HepG2 (cell line): ENCODE results near the gene MST1. TPM values are rescaled to one million over a fixed set of nuclear protein-coding genes. Genes with fewer than 3 reads are reported as not detected.

Experiments
- ATAC-seq: fragments of 200-7000 bp; cut with Tn5 transposase; 3 replicates; pipeline ENCODE4 v1.9.1; 2020; ENCODE audit warnings: mild to moderate bottlenecking, moderate library complexity
- BruUV-seq: library from RNA; stranded (reverse); fragments of 400-500 nt; replicated peaks from 2 replicates; lab custom pipeline; 2021; lab: Mats Ljungman, UMichigan
- CTCF ChIA-PET: fragments of 300-600 bp; formaldehyde crosslinking; extraction: SDS; loops from one replicate; lab custom pipeline; 2021; ENCODE audit warnings: low total read pairs, inconsistent platforms, low intra/inter-chr PET ratio; lab: Yijun Ruan, JAX
- POLR2A ChIA-PET: fragments of 350-600 bp; sonication (Branson Sonifier 250); formaldehyde crosslinking; loops from one replicate; lab custom pipeline; 2020; ENCODE audit warnings: antibody characterized with exemption, inconsistent platforms; lab: Yijun Ruan, JAX
- DNase-seq: peaks from one replicate; pipeline ENCODE4 v3.0.0-alpha.2; 2015; ENCODE audit warnings: low spot score
- FAIRE-seq: peaks from 3 replicates; lab custom pipeline; 2011; peaks lifted over from hg19 to GRCh38; lab: Jason Lieb, UNC
- H2AFZ ChIP-seq: one replicate; pipeline ENCODE4 v1.6.1; 2011; ENCODE audit warnings: low read length, inconsistent platforms
- H3K27ac ChIP-seq: fragments of 300-600 bp; 3 replicates; pipeline ENCODE4 v1.8.0; 2011; ENCODE audit warnings: mixed run types, mild to moderate bottlenecking, mixed read lengths, low read length, inconsistent platforms; ENCODE audit not compliant: insufficient read depth; ENCODE audit errors: extremely low read length
- H3K27me3 ChIP-seq, 2 experiments: fragments of 200-600 bp in 1 of 2; 2 replicates in 1 of 2; 3 replicates in 1 of 2; pipeline versions ENCODE4 v1.6.0 to v1.8.0; 2011; ENCODE audit warnings: low read length in 2 of 2, mild to moderate bottlenecking in 2 of 2, moderate library complexity in 2 of 2, inconsistent platforms in 1 of 2; ENCODE audit not compliant: insufficient read depth in 2 of 2, control insufficient read depth in 1 of 2
- H3K36me3 ChIP-seq, 2 experiments: fragments of 200-600 bp in 1 of 2; replicated peaks in 1 of 2; 2 replicates in 1 of 2; 3 replicates in 1 of 2; pipeline versions ENCODE4 v1.5.1 to v1.8.0; 2011; ENCODE audit warnings: low read length in 2 of 2, inconsistent platforms in 1 of 2; ENCODE audit not compliant: insufficient read depth in 2 of 2, control insufficient read depth in 1 of 2
- H3K4me1 ChIP-seq: 2 replicates; pipeline ENCODE4 v1.5.1; 2012; ENCODE audit warnings: low read length, inconsistent platforms; ENCODE audit not compliant: insufficient read depth
- H3K4me2 ChIP-seq: 2 replicates; pipeline ENCODE4 v1.6.0; 2011; ENCODE audit warnings: low read depth, low read length, inconsistent platforms
- H3K4me3 ChIP-seq, 3 experiments: fragments of 200-600 bp in 1 of 3; sonication (generic), shearing (Covaris generic) in 1 of 3; replicated peaks in 1 of 3; 2 replicates each; pipeline ENCODE4 v1.5.1; 2011 to 2016; ENCODE audit warnings: low read length in 3 of 3, inconsistent platforms in 2 of 3, low read depth in 2 of 3, mild to moderate bottlenecking in 2 of 3, control low read depth in 1 of 3, mixed read lengths in 1 of 3; ENCODE audit not compliant: insufficient read depth in 1 of 3
- H3K79me2 ChIP-seq: one replicate; pipeline ENCODE4 v1.6.1; 2011; ENCODE audit warnings: low read length, inconsistent platforms; ENCODE audit not compliant: insufficient read depth
- H3K9ac ChIP-seq: 2 replicates; pipeline ENCODE4 v1.6.0; 2011; ENCODE audit warnings: mild to moderate bottlenecking, low read depth, low read length, inconsistent platforms; ENCODE audit not compliant: insufficient read depth
- H3K9me3 ChIP-seq: 2 replicates; pipeline ENCODE4 v1.5.1; 2012; ENCODE audit warnings: mild to moderate bottlenecking, low read length
- H4K20me1 ChIP-seq: 2 replicates; pipeline ENCODE4 v1.6.0; 2011; ENCODE audit warnings: inconsistent platforms, mild to moderate bottlenecking, low read length, moderate library complexity; ENCODE audit not compliant: insufficient read depth
- ARID2 ChIP-seq: sonication (generic); formaldehyde crosslinking; IDR thresholded peaks from 2 replicates; pipeline ENCODE4 v1.8.1; 2022; ENCODE audit warnings: mild to moderate bottlenecking, missing genetic modification reagents, borderline replicate concordance
- NPAS2 ChIP-seq: sonication (generic); formaldehyde crosslinking; IDR thresholded peaks from 2 replicates; pipeline ENCODE4 v1.8.0; 2022; ENCODE audit warnings: mild to moderate bottlenecking, missing genetic modification reagents, borderline replicate concordance
- SAFB2 ChIP-seq: sonication (generic); formaldehyde crosslinking; IDR thresholded peaks from 2 replicates; pipeline ENCODE4 v1.5.1; 2020; ENCODE audit warnings: missing genetic modification reagents, low read depth, mild to moderate bottlenecking, borderline replicate concordance
- TEAD2 ChIP-seq: sonication (generic); formaldehyde crosslinking; IDR thresholded peaks from 2 replicates; pipeline ENCODE4 v1.9.0; 2021; ENCODE audit warnings: missing genetic modification reagents
- ZHX2 ChIP-seq, 2 experiments: sonication (generic) in 1 of 2; formaldehyde crosslinking in 1 of 2; IDR thresholded peaks; 2 replicates each; pipeline versions ENCODE4 v1.6.1 to v1.9.0; 2014 to 2022; ENCODE audit warnings: antibody characterized with exemption in 1 of 2, borderline replicate concordance in 1 of 2, inconsistent platforms in 1 of 2, low read depth in 1 of 2, missing genetic modification reagents in 1 of 2
- ZNF318 ChIP-seq: sonication (generic); formaldehyde crosslinking; IDR thresholded peaks from 2 replicates; pipeline ENCODE4 v1.4.0; 2020; ENCODE audit warnings: mild to moderate bottlenecking, missing genetic modification reagents
- ZSCAN20 ChIP-seq: sonication (generic); formaldehyde crosslinking; IDR thresholded peaks from 2 replicates; pipeline ENCODE4 v1.4.0; 2020; ENCODE audit warnings: missing genetic modification reagents, mild to moderate bottlenecking, borderline replicate concordance
- WGBS: methylation state at CpG from one replicate; pipeline ENCODE4 v1.1.6; 2017; ENCODE audit warnings: low lambda C conversion rate; 5-methylcytosine and 5-hydroxymethylcytosine counted together
- in situ Hi-C: cut with HindIII; loops from 2 replicates; pipeline ENCODE4 v1.10.0; 2017; ENCODE audit warnings: low pct_unique_long_range_greater_than_20kb; ENCODE audit not compliant: extremely low pct_ligation_motif_present
- intact Hi-C: fragments of 100-400 bp; cut with micrococcal nuclease; formaldehyde crosslinking; loops from one replicate; pipeline ENCODE4 v1.10.0; 2022; ENCODE audit not compliant: unreplicated experiment
- polyA plus RNA-seq, 8 experiments: library from polyadenylated mRNA; depleted of rRNA in 3 of 8; stranded (reverse) in 7 of 8; unstranded in 1 of 8; fragments of >200 nt; fragmentation: Illumina TruSeq in 4 of 8; extraction: Trizol in 4 of 8; gene quantifications; 2 replicates each; pipeline versions ENCODE4 v1.2.1 to v1.2.3, GENCODE V29; 2011 to 2016; ENCODE audit warnings: low read depth in 4 of 8, missing spikeins in 1 of 8, mixed read lengths in 1 of 8; ENCODE audit not compliant: insufficient read depth in 1 of 8
- total RNA-seq, 5 experiments: library from RNA; depleted of rRNA; stranded (reverse); fragments of >200 nt; fragmentation: Illumina TruSeq; extraction: Trizol; gene quantifications; 2 replicates each; pipeline ENCODE4 v1.2.3, GENCODE V29; 2016; ENCODE audit warnings: low read depth in 1 of 5

MST1 gene
- total and polyA plus RNA-seq, 2 of the 13 experiments (the other 11 are each of a cell fraction or from before 2014, with no cell fraction given): 189 to 452 TPM

- TF ChIP-seq ZHX2 (IDR thresholded peaks at IDR 0.05; ENCODE audit: low read depth) (no peak), ZHX2 (CRISPR knock-in tag; IDR thresholded peaks at IDR 0.05; ENCODE audit: borderline replicate concordance) (no peak), ARID2 (CRISPR knock-in tag) (no peak)
These were observed 50.8 kb downstream of the MST1 start (continued) for GRCh38 chr3:49638445-49638844.

GRCh38 chr3:49636883-49637609 is 52.2 kb downstream of the MST1 start:
- Histone ChIP-seq H3K79me2 (no peaks in the 10 kb centered on the region), H3K27me3 (no peaks in the 10 kb centered on the region), H2AFZ (no peak overlapping the region), H3K9ac (no peak overlapping the region), H3K27ac (no peak overlapping the region), H3K9me3 (no peaks in the 10 kb centered on the region), H3K4me3 (no peak overlapping the region), H3K4me1 (no peaks in the 10 kb centered on the region), H3K36me3 (no peaks in the 10 kb centered on the region), H4K20me1 (no peaks in the 10 kb centered on the region), H3K4me2 (no peak overlapping the region)
- no peak for DNase-seq
- BruUV-seq: no TSS peak
- no peak for ATAC-seq
- no peak for FAIRE-seq
- POLR2A ChIA-PET: no interaction called here
- in situ Hi-C loops (no loop called here), intact Hi-C loops (no loop called here)
- 80% methylated on average over 7 of the region's 7 CpGs for WGBS
- CTCF ChIA-PET: no interaction called here
- TF ChIP-seq SAFB2 (CRISPR knock-in tag) (no peak), TEAD2 (CRISPR knock-in tag) (no peak), ZSCAN20 (CRISPR knock-in tag) (no peak), NPAS2 (CRISPR knock-in tag) (no peak), ZNF318 (CRISPR knock-in tag) (no peak)
